GM19455 (cell line): ENCODE data around the gene CEP63.

Experiments used
- ATAC-seq: cut with Tn5 transposase; IDR thresholded peaks from one replicate; pipeline ENCODE4 v1.9.1; 2021; ENCODE audit not compliant: unreplicated experiment

Gene CEP63

GRCh38 chr3:134607054-134608022 lies 121.5 kb downstream of the CEP63 start:
- no peak for ATAC-seq

- no peak for ATAC-seq
Observed at GRCh38 chr3:134608023-134608770, 122.3 kb downstream of the CEP63 start.

GRCh38 chr3:134608771-134609435 lies 123.0 kb downstream of the CEP63 start:
- no peak for ATAC-seq

GRCh38 chr3:134609821-134610431 lies 124.1 kb downstream of the CEP63 start:
- no peak for ATAC-seq

GRCh38 chr3:134610432-134611385 lies 124.9 kb downstream of the CEP63 start:
- no peak for ATAC-seq

GRCh38 chr3:134611516-134611915 lies 125.7 kb downstream of the CEP63 start:
- no peak for ATAC-seq

GRCh38 chr3:134613006-134613520 lies 127.2 kb downstream of the CEP63 start:
- ATAC-seq: no peak

- no peak for ATAC-seq
Observed at GRCh38 chr3:134614955-134615354, 129.1 kb downstream of the CEP63 start.

- no peak for ATAC-seq
Observed at GRCh38 chr3:134615743-134616142, 129.9 kb downstream of the CEP63 start.

- ATAC-seq: no peak
Observed at GRCh38 chr3:134617608-134618477, 132.0 kb downstream of the CEP63 start.

- ATAC-seq: no peak
Observed at GRCh38 chr3:134618478-134619300, 132.8 kb downstream of the CEP63 start.

GRCh38 chr3:134619301-134619615 lies 133.4 kb downstream of the CEP63 start:
- ATAC-seq: no peak

GRCh38 chr3:134619884-134620445 lies 134.1 kb downstream of the CEP63 start:
- no peak for ATAC-seq

GRCh38 chr3:134620476-134621115 lies 134.7 kb downstream of the CEP63 start:
- no peak for ATAC-seq

- no peak for ATAC-seq
Observed at GRCh38 chr3:134621854-134622253, 136.0 kb downstream of the CEP63 start.

GRCh38 chr3:134622806-134623365 lies 137.0 kb downstream of the CEP63 start:
- ATAC-seq: no peak
